ENCODE data around the gene DNAH17.
A peak's percentile ranks its signal among the peaks of the same experiment; 100 is the strongest.

Gene DNAH17

GRCh38 chr17:78493853-78494695 lies 83.1 kb downstream of the DNAH17 start:
- DNase-seq, result no peak

- no peak for DNase-seq
Measured at GRCh38 chr17:78493450-78493849, 83.7 kb downstream of the DNAH17 start.

- no peak for DNase-seq
Measured at GRCh38 chr17:78492116-78492799, 84.9 kb downstream of the DNAH17 start.

- no peak for DNase-seq
Measured at GRCh38 chr17:78491236-78492115, 85.7 kb downstream of the DNAH17 start.

- DNase-seq, result no peak
Measured at GRCh38 chr17:78490673-78491072, 86.5 kb downstream of the DNAH17 start.

- DNase-seq, result no peak
Measured at GRCh38 chr17:78490156-78490555, 87.0 kb downstream of the DNAH17 start.

GRCh38 chr17:78488867-78489634 lies 88.1 kb downstream of the DNAH17 start:
- DNase-seq, result no peak

GRCh38 chr17:78488156-78488555 lies 89.0 kb downstream of the DNAH17 start:
- DNase-seq, result no peak

- DNase-seq, result no peak
Measured at GRCh38 chr17:78486946-78487680, 90.1 kb downstream of the DNAH17 start.

- no peak for DNase-seq
Measured at GRCh38 chr17:78486228-78486802, 90.9 kb downstream of the DNAH17 start.

GRCh38 chr17:78485290-78486168 lies 91.7 kb downstream of the DNAH17 start:
- no peak for DNase-seq

GRCh38 chr17:78484271-78485246 lies 92.6 kb downstream of the DNAH17 start:
- DNase-seq, result peak in 1 of 2 experiments; percentile 15

GRCh38 chr17:78479369-78479768 lies 97.8 kb downstream of the DNAH17 start:
- DNase-seq, result no peak

GRCh38 chr17:78478757-78479297 lies 98.4 kb downstream of the DNAH17 start:
- DNase-seq, result no peak

GRCh38 chr17:78477913-78478756 lies 99.1 kb downstream of the DNAH17 start:
- DNase-seq, result no peak

GRCh38 chr17:78476973-78477372 lies 100.2 kb downstream of the DNAH17 start:
- DNase-seq, result peak in 1 of 2 experiments; percentile 12

- no peak for DNase-seq
Measured at GRCh38 chr17:78476149-78476548, 101.0 kb downstream of the DNAH17 start.

- no peak for DNase-seq
Measured at GRCh38 chr17:78475211-78475610, 102.0 kb downstream of the DNAH17 start.

Measured in NCI-H1930 (cell line).